ENCODE data around the gene CCDC102A. TPM values are rescaled to one million over a fixed set of nuclear protein-coding genes. Genes with fewer than 3 reads are reported as not detected.

Gene CCDC102A
- 12.4 and 19.5 TPM in 2 replicates for total RNA-seq (ENCODE audit: low replicate concordance)

DNA sequence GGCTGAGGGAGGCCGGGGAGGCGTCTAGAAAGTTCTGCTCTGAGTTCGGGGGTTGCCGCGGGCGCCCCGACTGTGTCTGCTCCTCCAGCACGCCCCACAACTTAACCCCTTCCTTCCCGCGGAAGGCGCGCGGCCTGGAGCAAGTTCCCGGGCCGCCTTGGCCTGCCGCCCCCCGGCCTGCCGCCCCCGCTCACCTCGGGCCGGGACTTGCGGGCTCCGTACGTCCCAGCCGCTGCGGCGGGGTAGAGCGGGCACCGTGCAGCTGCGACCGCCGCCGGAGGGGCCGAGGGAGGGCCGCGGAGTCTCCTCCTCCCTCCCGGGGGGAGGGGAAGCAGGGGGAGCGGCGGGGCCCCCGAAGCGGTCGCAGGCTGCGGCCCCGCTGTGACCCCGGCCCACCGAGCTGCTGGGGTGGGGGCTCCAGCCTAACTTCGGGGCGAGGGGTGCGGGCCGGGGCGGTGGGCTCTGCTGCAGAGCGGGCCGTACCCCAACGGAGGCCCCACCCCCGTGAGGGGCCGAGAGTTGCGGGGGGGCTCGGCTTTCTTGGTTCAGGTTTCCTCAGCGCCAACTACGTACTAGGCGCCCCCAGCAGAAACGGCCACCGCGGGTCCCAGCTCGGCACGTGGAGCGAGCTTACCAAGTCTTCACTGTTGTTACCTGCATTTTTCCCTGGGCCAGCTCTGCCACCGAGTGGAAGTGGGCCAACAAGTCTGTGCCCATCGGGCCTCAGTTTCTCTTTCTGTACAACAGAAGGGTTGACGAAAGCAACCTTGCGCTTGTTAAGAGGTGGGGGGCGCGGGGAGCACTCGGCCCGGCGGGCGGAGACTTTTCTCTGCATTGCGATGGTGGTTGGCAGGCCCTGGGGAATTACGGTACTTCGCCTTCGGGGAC is at the start of gene CCDC102A:
Gene CCDC102A (minus strand): TSS at position 266 of the 888 bp plus-strand sequence. CDS start 7,394 bp downstream, outside the sequence.

DNA sequence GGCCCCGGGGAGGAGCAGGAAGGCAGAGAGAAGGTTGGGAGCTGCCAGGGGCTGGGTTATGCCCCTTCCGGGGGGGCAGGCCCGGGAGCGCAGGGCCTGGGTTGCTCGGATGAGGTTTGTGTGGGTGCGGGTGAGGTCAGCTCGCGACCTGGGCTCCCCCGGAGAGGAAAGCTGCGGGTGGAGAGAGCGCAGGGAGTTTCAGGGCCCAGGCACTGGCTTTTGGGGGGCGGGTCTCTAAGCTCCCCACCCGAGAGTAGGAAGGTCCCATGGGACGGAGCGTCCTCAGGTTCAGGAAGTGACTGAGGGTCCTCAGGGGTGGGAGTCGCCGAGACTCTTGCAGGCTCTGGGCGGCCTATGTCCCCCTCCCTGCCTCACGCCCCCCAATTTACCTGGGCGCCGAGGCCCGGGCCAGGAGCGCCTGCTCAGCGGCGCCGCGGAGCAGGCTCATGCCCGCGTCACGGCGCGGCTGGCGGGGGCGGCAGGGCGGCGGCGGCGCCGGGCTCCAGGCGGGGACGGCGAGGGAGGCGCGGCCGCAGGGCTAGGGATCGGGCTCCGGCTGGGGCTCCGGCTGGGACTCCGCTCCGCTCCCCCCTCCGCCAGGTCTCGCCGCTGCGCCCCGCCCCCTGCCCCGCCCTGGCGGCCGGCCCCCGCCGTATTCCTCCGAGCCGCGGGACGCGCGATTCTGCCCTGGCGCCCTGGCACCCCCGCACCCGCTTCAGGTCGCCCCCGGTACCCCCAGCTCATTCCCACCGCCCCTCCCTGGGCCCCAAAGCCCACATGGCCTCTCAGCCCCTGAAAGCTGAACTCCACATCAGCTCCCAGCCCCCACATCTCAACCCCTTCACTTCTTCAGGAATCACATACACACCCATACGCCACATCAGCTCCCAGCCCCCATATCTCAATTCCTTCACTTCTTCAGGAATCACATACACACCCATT is 50.2 kb downstream of the CCDC102A start, which contains the start of gene DOK4:
Gene DOK4 (minus strand): TSS at position 578 of the 942 bp plus-strand sequence. CDS start 6,986 bp downstream, outside the sequence.

DNA sequence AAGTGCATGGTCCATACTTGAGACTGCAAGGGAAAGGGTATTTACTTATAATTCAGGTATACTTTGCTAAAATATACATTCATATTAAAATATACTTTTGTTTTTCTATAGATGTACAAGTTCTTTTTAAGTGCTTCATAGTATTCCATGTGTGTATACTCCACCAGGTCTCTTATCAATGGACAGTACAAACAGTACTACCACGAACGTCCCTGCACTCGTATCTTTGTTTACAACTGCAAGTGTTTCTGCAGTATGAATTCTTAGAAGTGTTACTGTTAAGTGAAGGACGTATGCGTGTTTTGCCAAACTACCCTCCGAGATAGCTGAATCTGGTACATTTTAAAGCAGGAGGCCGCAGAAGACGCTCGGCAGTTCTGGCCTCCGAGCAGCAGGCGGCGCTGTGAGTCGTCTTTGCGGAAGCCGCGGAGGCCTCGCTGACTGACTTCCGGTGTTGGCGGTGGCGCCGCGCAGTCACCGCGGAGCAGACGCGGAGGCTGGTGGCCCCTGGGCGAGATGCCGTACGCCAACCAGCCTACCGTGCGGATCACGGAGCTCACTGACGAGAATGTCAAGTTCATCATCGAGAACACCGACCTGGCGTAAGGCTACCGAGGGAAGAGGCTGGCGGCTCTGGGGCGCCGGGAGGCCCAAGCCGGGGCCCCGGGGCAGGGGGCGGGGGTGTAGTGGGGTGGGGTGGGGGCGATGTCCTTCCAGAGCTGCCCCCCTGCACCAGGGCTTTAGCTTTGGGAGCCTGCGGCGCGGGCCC is 74.0 kb downstream of the CCDC102A start, which contains the start of gene POLR2C:
Gene POLR2C (plus strand): TSS at position 471 of the 769 bp plus-strand sequence. CDS start 46 bp downstream, at position 517.

Other genes starting within 250 kb of the CCDC102A start
- not detected in 2 replicates for gene CCL22, start 177.8 kb downstream of the CCDC102A start, total RNA-seq (ENCODE audit: low replicate concordance)
- 0.23 and 0.83 TPM in 2 replicates for gene CX3CL1, start 164.1 kb downstream of the CCDC102A start, total RNA-seq (ENCODE audit: low replicate concordance)
- gene CCL17, start 131.8 kb downstream of the CCDC102A start, total RNA-seq (ENCODE audit: low replicate concordance), result not detected in 2 replicates
- gene CIAPIN1, start 89.2 kb downstream of the CCDC102A start, total RNA-seq (ENCODE audit: low replicate concordance), result 18.6 and 46.3 TPM in 2 replicates
- gene COQ9, start 89.1 kb downstream of the CCDC102A start, total RNA-seq (ENCODE audit: low replicate concordance), result 43.0 and 52.5 TPM in 2 replicates
- gene POLR2C, start 73.9 kb downstream of the CCDC102A start, total RNA-seq (ENCODE audit: low replicate concordance), result 93.4 and 111 TPM in 2 replicates
- gene DOK4, start 50.1 kb downstream of the CCDC102A start, total RNA-seq (ENCODE audit: low replicate concordance), result 28.0 and 44.4 TPM in 2 replicates
- not detected in 2 replicates for gene ADGRG5, start 6.1 kb upstream of the CCDC102A start, total RNA-seq (ENCODE audit: low replicate concordance)
- 0.12 and 0.53 TPM in 2 replicates for gene ADGRG1, start 92.1 kb upstream of the CCDC102A start, total RNA-seq (ENCODE audit: low replicate concordance)
- not detected in 2 replicates for gene ADGRG3, start 131.7 kb upstream of the CCDC102A start, total RNA-seq (ENCODE audit: low replicate concordance)
- 0.23 TPM in 1 of 2 replicates, not detected in the other for gene DRC7, start 158.2 kb upstream of the CCDC102A start, total RNA-seq (ENCODE audit: low replicate concordance)
- gene KATNB1, start 199.2 kb upstream of the CCDC102A start, total RNA-seq (ENCODE audit: low replicate concordance), result 18.7 and 19.5 TPM in 2 replicates